B cell (primary cell): Measurements from ENCODE around the gene SSTR4. TPM values are rescaled to one million over a fixed set of nuclear protein-coding genes. Genes with fewer than 3 reads are reported as not detected.

ENCODE experiments used
- ATAC-seq: fragments of 200-7000 bp; cut with Tn5 transposase; one replicate; pipeline ENCODE4 v1.10.0; 2021; ENCODE audit warnings: low read depth, mild to moderate bottlenecking, moderate number of reproducible peaks, moderate library complexity
- CTCF ChIA-PET: fragments of 350-600 bp; sonication (Branson Sonifier 250); formaldehyde crosslinking; loops from one replicate; lab custom pipeline; 2021; ENCODE audit warnings: antibody characterized with exemption, inconsistent platforms; lab: Charles Lee
- POLR2A ChIA-PET: fragments of 350-600 bp; sonication (Branson Sonifier 250); formaldehyde crosslinking; loops from one replicate; lab custom pipeline; 2021; ENCODE audit warnings: antibody characterized with exemption; lab: Charles Lee
- DNase-seq: peaks from one replicate; pipeline ENCODE4 v3.0.0; 2013
- H2AFZ ChIP-seq: 2 replicates; pipeline ENCODE4 v1.6.1; 2012; ENCODE audit warnings: mild to moderate bottlenecking, low read depth, low read length; ENCODE audit not compliant: insufficient read depth, poor library complexity, severe bottlenecking
- H3K27ac ChIP-seq, 2 donors: 1 replicate in 1 of 2; 2 replicates in 1 of 2; pipeline ENCODE4 v1.5.1; 2012 to 2013; ENCODE audit warnings: low read length in 2 of 2, mild to moderate bottlenecking in 2 of 2, moderate library complexity in 1 of 2
- H3K27me3 ChIP-seq, 4 experiments: fragments of 200-600 bp in 1 of 4; sonication (generic) in 1 of 4; replicated peaks in 1 of 4; 1 replicate in 2 of 4; 2 replicates in 2 of 4; pipeline versions ENCODE4 v1.6.1 to v1.7.0; 2013 to 2016; ENCODE audit warnings: low read length in 3 of 4, mild to moderate bottlenecking in 2 of 4, mixed read lengths in 1 of 4, moderate library complexity in 1 of 4; ENCODE audit not compliant: insufficient read depth in 4 of 4, control insufficient read depth in 3 of 4; ENCODE audit errors: control extremely low read depth in 1 of 4
- H3K36me3 ChIP-seq, 2 experiments: replicated peaks in 1 of 2; 1 replicate in 1 of 2; 2 replicates in 1 of 2; pipeline versions ENCODE4 v1.6.1 to v1.7.1; 2013; ENCODE audit warnings: low read length in 1 of 2; ENCODE audit not compliant: insufficient read depth in 2 of 2, control insufficient read depth in 1 of 2; ENCODE audit errors: control extremely low read depth in 1 of 2, extremely low read depth in 1 of 2
- H3K4me1 ChIP-seq, 2 donors: fragments of 200-600 bp in 1 of 2; sonication (generic) in 1 of 2; 1 replicate in 1 of 2; 2 replicates in 1 of 2; pipeline versions ENCODE4 v1.5.1 to v1.6.1; 2013 to 2017; ENCODE audit warnings: low read length in 2 of 2; ENCODE audit not compliant: control insufficient read depth in 2 of 2, insufficient read depth in 2 of 2
- H3K4me2 ChIP-seq: replicated peaks from 2 replicates; pipeline ENCODE3; 2012; ENCODE audit warnings: mild to moderate bottlenecking, low read depth, low read length; ENCODE audit not compliant: poor library complexity, severe bottlenecking
- H3K4me3 ChIP-seq, 5 experiments: fragments of 200-600 bp in 1 of 5; sonication (generic) in 1 of 5; 1 replicate in 3 of 5; 2 replicates in 2 of 5; pipeline versions ENCODE4 v1.5.1 to v1.7.0; 2011 to 2016; ENCODE audit warnings: low read length in 4 of 5, mild to moderate bottlenecking in 4 of 5, low read depth in 2 of 5, control low read depth in 1 of 5, moderate library complexity in 1 of 5; ENCODE audit not compliant: insufficient read depth in 1 of 5; ENCODE audit errors: control extremely low read depth in 1 of 5, extremely low read depth in 1 of 5
- H3K79me2 ChIP-seq: fragments of 200-600 bp; sonication (generic); one replicate; pipeline ENCODE4 v1.6.0; 2016; ENCODE audit warnings: low read length; ENCODE audit not compliant: control insufficient read depth, insufficient read depth
- H3K9ac ChIP-seq: fragments of 200-600 bp; sonication (generic); 2 replicates; pipeline ENCODE4 v1.6.1; 2017; ENCODE audit warnings: mild to moderate bottlenecking, low read length, moderate library complexity
- H3K9me3 ChIP-seq, 3 donors: one replicate each; pipeline versions ENCODE4 v1.6.1 to v1.7.1; 2013; ENCODE audit warnings: low read length in 2 of 3; ENCODE audit not compliant: control insufficient read depth in 2 of 3, insufficient read depth in 1 of 3; ENCODE audit errors: control extremely low read depth in 1 of 3
- H4K20me1 ChIP-seq: 2 replicates; pipeline ENCODE4 v1.6.0; 2012; ENCODE audit warnings: mild to moderate bottlenecking, low read length; ENCODE audit not compliant: insufficient read depth, control insufficient read depth, poor library complexity, severe bottlenecking
- H3K27ac Mint-ChIP-seq: one replicate; pipeline ENCODE4 v1.8.0; 2021; ENCODE audit warnings: mixed read lengths
- H3K27me3 Mint-ChIP-seq: one replicate; pipeline ENCODE4 v1.8.0; 2021; ENCODE audit warnings: mixed read lengths
- H3K4me1 Mint-ChIP-seq: one replicate; pipeline ENCODE4 v1.8.0; 2021; ENCODE audit warnings: mixed read lengths
- H3K4me3 Mint-ChIP-seq: one replicate; pipeline ENCODE4 v1.8.0; 2021; ENCODE audit warnings: mixed read lengths
- H3K9me3 Mint-ChIP-seq: one replicate; pipeline ENCODE4 v1.8.0; 2022; ENCODE audit warnings: mixed read lengths; ENCODE audit not compliant: insufficient read depth
- EZH2 ChIP-seq: IDR thresholded peaks from 2 replicates; pipeline ENCODE4 v1.6.1; 2012; ENCODE audit warnings: borderline replicate concordance, low read depth, mild to moderate bottlenecking, moderate library complexity, low read length; ENCODE audit not compliant: insufficient read depth, poor library complexity, severe bottlenecking
- WGBS: methylation state at CpG from one replicate; pipeline ENCODE4 v1.1.5; 2013; ENCODE audit warnings: missing lambda C conversion rate; ENCODE audit not compliant: insufficient coverage; 5-methylcytosine and 5-hydroxymethylcytosine counted together
- intact Hi-C: fragments of 100-400 bp; cut with micrococcal nuclease; formaldehyde crosslinking; loops from one replicate; pipeline ENCODE4 v1.10.0; 2022
- polyA plus RNA-seq: library from polyadenylated mRNA; depleted of rRNA; stranded (reverse); fragments of >200 nt; gene quantifications from 2 replicates; pipeline ENCODE4 v1.2.3, GENCODE V29; 2012
- total RNA-seq, 2 donors: library from RNA; stranded (reverse); fragments of 120-200 nt in 1 of 2; gene quantifications; 1 replicate in 1 of 2; 2 replicates in 1 of 2; pipeline versions ENCODE4 v1.2.3 to v1.2.4, GENCODE V29; 2013 to 2022
- TF ChIP-seq, protein P1 (sequence below): fragments of 200-600 bp; IDR thresholded peaks from one replicate; pipeline ENCODE4 v1.8.0; 2022; ENCODE audit warnings: antibody characterized with exemption, mild to moderate bottlenecking

The SSTR4 gene
- total and polyA plus RNA-seq, 2 donors (not counting 1 experiment from before 2014, with no cell fraction given): not detected

DNA sequence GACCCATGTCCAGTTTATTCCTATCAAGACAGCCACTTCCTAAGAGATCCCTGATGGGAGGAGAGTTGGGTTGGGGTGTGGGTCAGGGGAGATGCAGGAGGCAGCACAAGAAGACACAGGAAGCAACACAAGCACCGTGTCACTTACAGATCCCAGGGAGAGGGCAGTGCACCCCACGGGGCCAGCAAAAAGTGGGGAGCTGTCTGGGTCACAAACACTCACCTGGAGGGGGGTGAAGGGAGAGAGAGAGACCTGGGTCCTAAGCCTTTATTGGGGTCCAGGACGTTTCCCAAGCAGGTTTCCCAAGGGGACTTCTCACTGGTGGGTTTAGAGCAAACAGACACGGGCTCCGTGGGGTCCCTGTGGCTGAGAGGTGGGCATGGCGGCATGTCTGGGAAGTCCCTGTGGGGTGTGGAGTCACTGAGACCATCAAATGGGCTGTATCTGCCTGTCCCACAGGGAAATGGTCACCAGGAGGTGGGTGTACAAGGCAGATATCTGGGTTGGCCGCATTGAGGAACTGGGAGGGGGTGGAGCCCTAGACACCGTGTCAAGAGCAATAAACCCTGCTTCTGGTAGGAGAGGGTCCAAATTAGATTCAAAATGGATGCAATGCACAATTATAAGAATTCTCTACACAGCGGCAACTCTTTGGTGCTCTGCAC lies 52.6 kb downstream of the SSTR4 start:
- peaks cover 0 to 2% (median 0%) of the 10 kb centered on the region in 4 experiments for H3K27me3 ChIP-seq
- no peaks in the 10 kb centered on the region for H3K36me3 ChIP-seq
- no peak overlapping the region for H3K27ac ChIP-seq
- no peak overlapping the region for H3K27ac Mint-ChIP-seq
- no peaks in the 10 kb centered on the region for H3K4me1 Mint-ChIP-seq
- TF ChIP-seq, protein P1, sequence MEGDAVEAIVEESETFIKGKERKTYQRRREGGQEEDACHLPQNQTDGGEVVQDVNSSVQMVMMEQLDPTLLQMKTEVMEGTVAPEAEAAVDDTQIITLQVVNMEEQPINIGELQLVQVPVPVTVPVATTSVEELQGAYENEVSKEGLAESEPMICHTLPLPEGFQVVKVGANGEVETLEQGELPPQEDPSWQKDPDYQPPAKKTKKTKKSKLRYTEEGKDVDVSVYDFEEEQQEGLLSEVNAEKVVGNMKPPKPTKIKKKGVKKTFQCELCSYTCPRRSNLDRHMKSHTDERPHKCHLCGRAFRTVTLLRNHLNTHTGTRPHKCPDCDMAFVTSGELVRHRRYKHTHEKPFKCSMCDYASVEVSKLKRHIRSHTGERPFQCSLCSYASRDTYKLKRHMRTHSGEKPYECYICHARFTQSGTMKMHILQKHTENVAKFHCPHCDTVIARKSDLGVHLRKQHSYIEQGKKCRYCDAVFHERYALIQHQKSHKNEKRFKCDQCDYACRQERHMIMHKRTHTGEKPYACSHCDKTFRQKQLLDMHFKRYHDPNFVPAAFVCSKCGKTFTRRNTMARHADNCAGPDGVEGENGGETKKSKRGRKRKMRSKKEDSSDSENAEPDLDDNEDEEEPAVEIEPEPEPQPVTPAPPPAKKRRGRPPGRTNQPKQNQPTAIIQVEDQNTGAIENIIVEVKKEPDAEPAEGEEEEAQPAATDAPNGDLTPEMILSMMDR: no peak
- TF ChIP-seq EZH2: no peak
- no peaks in the 10 kb centered on the region for H3K9me3 Mint-ChIP-seq
- H3K4me3 Mint-ChIP-seq: no peak overlapping the region
- H3K4me2 ChIP-seq: no peak overlapping the region
- H3K9ac ChIP-seq: no peak overlapping the region
- H4K20me1 ChIP-seq: no peaks in the 10 kb centered on the region
- no peak overlapping the region for H2AFZ ChIP-seq
- intact Hi-C loops: no loop called here
- no peak overlapping the region for H3K4me3 ChIP-seq
- ChIA-PET POLR2A (no interaction called here), CTCF (no interaction called here)
- H3K4me1 ChIP-seq: peaks cover 0 to 8% of the 10 kb centered on the region in 2 donors
- peaks cover 0 to 5% (median 0%) of the 10 kb centered on the region in 3 donors for H3K9me3 ChIP-seq
- H3K79me2 ChIP-seq: no peaks in the 10 kb centered on the region
- H3K27me3 Mint-ChIP-seq: no peaks in the 10 kb centered on the region
- DNase-seq: no peak
- WGBS: 55% methylated on average over 8 of the region's 9 CpGs
- ATAC-seq: no peak

Other genes starting within 250 kb of the SSTR4 start
- gene THBD, start 14.4 kb downstream of the SSTR4 start, total RNA-seq: not detected in 2 replicates
- 0.62 and 0.78 TPM in 2 replicates for gene THBD, start 14.4 kb downstream of the SSTR4 start, polyA plus RNA-seq
- 0.10 and 0.12 TPM in 2 replicates for gene CD93, start 51.0 kb downstream of the SSTR4 start, total RNA-seq
- 0.51 and 0.81 TPM in 2 replicates for gene CD93, start 51.0 kb downstream of the SSTR4 start, polyA plus RNA-seq